ENCODE results near the gene CHD8.

Gene CHD8

GRCh38 chr14:21385188-21385904 is 70.6 kb downstream of the CHD8 start:
- H3K36me3 ChIP-seq (ENCODE audit: low read depth), result peaks cover 69% of the 10 kb centered on the region
- ATAC-seq (ENCODE audit: low read depth), result no peak

GRCh38 chr14:21384494-21384851 is 71.5 kb downstream of the CHD8 start:
- Histone ChIP-seq H3K36me3 (ENCODE audit: low read depth) (peaks cover 67% of the 10 kb centered on the region), H3K27ac (ENCODE audit: poor library complexity, severe bottlenecking) (peak overlapping the region; percentile 74), H3K9me3 (ENCODE audit: severe bottlenecking) (no peaks in the 10 kb centered on the region), H3K4me1 (ENCODE audit: insufficient read depth, poor library complexity, severe bottlenecking) (peaks cover 12% of the 10 kb centered on the region), H3K27me3 (ENCODE audit: insufficient read depth, poor library complexity, severe bottlenecking) (no peaks in the 10 kb centered on the region), H3K4me3 (ENCODE audit: severe bottlenecking) (peak overlapping the region; percentile 72)
- TF ChIP-seq, protein P1, sequence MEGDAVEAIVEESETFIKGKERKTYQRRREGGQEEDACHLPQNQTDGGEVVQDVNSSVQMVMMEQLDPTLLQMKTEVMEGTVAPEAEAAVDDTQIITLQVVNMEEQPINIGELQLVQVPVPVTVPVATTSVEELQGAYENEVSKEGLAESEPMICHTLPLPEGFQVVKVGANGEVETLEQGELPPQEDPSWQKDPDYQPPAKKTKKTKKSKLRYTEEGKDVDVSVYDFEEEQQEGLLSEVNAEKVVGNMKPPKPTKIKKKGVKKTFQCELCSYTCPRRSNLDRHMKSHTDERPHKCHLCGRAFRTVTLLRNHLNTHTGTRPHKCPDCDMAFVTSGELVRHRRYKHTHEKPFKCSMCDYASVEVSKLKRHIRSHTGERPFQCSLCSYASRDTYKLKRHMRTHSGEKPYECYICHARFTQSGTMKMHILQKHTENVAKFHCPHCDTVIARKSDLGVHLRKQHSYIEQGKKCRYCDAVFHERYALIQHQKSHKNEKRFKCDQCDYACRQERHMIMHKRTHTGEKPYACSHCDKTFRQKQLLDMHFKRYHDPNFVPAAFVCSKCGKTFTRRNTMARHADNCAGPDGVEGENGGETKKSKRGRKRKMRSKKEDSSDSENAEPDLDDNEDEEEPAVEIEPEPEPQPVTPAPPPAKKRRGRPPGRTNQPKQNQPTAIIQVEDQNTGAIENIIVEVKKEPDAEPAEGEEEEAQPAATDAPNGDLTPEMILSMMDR (IDR thresholded peaks at IDR 0.05; ENCODE audit: poor library complexity, severe bottlenecking), result no peak
- ATAC-seq (ENCODE audit: low read depth) (no peak), DNase-seq (ENCODE audit: low spot score) (no peak)

More at GRCh38 chr14:21385188-21385904, 70.6 kb downstream of the CHD8 start:
- peaks cover 12% of the 10 kb centered on the region for H3K4me1 ChIP-seq (ENCODE audit: insufficient read depth, poor library complexity, severe bottlenecking)
- H3K27ac ChIP-seq (ENCODE audit: poor library complexity, severe bottlenecking), result peak overlapping the region; percentile 74
- no peak for DNase-seq (ENCODE audit: low spot score)
- no peaks in the 10 kb centered on the region for H3K9me3 ChIP-seq (ENCODE audit: severe bottlenecking)
- no peak overlapping the region for H3K4me3 ChIP-seq (ENCODE audit: severe bottlenecking)
- H3K27me3 ChIP-seq (ENCODE audit: insufficient read depth, poor library complexity, severe bottlenecking), result no peaks in the 10 kb centered on the region
- TF ChIP-seq, protein P1 (IDR thresholded peaks at IDR 0.05; ENCODE audit: poor library complexity, severe bottlenecking), result no peak

- Histone ChIP-seq H3K9me3 (ENCODE audit: severe bottlenecking) (no peaks in the 10 kb centered on the region), H3K4me1 (ENCODE audit: insufficient read depth, poor library complexity, severe bottlenecking) (peaks cover 12% of the 10 kb centered on the region), H3K27ac (ENCODE audit: poor library complexity, severe bottlenecking) (peak within 1 kb of the TSS; percentile 74), H3K36me3 (ENCODE audit: low read depth) (peaks cover 67% of the 10 kb centered on the region), H3K27me3 (ENCODE audit: insufficient read depth, poor library complexity, severe bottlenecking) (no peaks in the 10 kb centered on the region), H3K4me3 (ENCODE audit: severe bottlenecking) (peak within 1 kb of the TSS; percentile 72)
- DNase-seq (ENCODE audit: low spot score) (peak; percentile 98), ATAC-seq (ENCODE audit: low read depth) (peak; percentile 93)
- TF ChIP-seq, protein P1 (IDR thresholded peaks at IDR 0.05; ENCODE audit: poor library complexity, severe bottlenecking), result no peak
These were observed 72.0 kb downstream of the CHD8 start, which contains the start of gene SUPT16H for GRCh38 chr14:21383848-21384493. TSS of gene SUPT16H (minus strand) at chr14:21384019. CDS start at chr14:21383927, 92 bp downstream.

DNA sequence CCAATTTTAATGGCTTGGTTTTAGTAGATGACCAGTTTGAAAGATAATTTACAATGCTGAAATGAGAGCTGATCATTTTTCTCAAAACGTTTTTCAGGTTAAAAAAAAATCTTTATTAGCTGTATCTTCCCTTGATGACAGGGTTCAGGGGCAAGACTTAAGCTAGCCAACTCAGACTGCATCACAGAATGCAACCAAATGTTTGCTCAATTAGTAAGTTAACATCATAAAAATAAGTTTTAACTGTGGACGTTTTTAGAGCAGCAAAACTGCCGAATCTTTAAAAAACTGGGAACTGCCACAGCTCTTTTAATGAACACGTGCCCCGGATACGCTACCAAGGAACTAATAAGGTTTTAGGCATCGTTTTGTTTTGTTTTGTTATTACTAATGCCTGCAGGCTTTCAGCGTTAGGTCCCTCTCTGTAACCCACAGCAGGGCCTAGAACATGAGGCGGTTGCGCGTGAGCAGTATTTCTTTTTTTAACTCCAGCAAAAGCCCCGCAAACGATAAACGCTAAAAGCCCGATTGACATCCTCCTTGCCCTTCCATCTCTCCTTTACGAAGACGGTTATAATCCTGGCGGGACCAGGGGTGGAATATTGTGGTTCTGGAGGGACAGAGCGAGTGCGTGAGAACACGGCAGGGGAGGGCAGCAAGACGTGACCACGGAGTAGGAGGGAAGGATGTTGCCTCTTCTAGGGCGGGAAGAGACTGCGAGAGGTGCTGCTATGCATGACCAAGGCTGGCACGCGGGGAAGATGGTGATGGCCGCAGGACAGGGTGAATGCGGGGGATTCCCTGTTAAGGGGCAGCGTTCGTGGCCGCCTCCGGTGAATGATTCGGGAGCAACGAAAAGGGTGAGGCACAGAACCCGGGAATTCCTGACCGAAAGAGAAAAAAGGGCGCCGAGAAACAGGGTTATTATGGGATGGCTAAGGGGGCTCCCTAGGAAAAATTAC is 72.8 kb downstream of the CHD8 start:
- peaks cover 12% of the 10 kb centered on the region for H3K4me1 ChIP-seq (ENCODE audit: insufficient read depth, poor library complexity, severe bottlenecking)
- ATAC-seq (ENCODE audit: low read depth), result peak; percentile 49
- H3K36me3 ChIP-seq (ENCODE audit: low read depth), result peaks cover 67% of the 10 kb centered on the region
- peak overlapping the region; percentile 74 for H3K27ac ChIP-seq (ENCODE audit: poor library complexity, severe bottlenecking)
- peak; percentile 78 for DNase-seq (ENCODE audit: low spot score)
- TF ChIP-seq, protein P1 (IDR thresholded peaks at IDR 0.05; ENCODE audit: poor library complexity, severe bottlenecking), result no peak
- H3K9me3 ChIP-seq (ENCODE audit: severe bottlenecking), result no peaks in the 10 kb centered on the region
- no peaks in the 10 kb centered on the region for H3K27me3 ChIP-seq (ENCODE audit: insufficient read depth, poor library complexity, severe bottlenecking)
- peak overlapping the region; percentile 72 for H3K4me3 ChIP-seq (ENCODE audit: severe bottlenecking)
